GM12872 (cell line): ENCODE data around the gene ZIM2.

Experiments used
- TF ChIP-seq, protein P1 (sequence below): IDR thresholded peaks from 3 replicates; pipeline ENCODE4 v1.5.1; 2011; ENCODE audit warnings: low read depth, mild to moderate bottlenecking, low read length, moderate library complexity; ENCODE audit not compliant: insufficient read depth

ZIM2 gene

DNA sequence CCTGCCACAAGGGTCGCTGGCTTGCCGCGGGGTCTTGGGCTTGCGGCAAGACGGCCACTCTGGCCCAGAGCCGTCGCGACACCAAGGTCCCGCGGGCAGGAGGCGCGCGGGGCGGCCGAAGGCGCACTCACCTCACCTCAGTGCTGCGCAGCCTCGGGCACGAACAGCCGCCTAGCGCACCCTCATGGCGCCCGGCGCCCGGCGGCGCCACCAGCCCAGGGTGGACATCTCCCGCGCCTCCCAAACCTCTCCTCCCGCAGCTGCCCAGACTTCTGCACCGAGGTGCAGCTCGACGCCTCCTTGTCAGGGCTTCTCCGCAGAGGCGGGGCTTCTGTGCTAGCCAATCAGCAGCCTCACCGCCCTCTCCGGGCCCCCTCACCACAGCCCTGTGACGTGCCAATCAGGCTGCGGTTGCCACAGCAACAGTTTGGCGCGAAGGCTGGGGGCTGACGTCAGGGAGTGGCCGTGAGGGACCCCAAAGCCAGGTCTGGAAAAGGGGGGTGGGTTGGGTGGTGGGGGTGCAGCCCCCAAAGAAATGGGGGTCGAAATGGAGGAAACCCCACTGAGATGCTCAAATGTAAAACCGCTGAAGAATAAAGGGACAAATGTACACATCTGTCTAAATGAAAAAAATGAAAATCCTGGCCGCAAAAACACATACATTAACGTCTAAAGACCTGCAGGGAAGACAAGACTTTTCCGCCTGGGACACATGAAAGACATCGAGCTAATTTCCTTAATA is at the start of gene ZIM2, which contains the start of gene PEG3:
Gene ZIM2, minus strand, starts transcription at position 276 of the 742 bp plus-strand sequence. CDS start 16,449 bp downstream, outside the sequence.
Gene PEG3, minus strand, starts transcription at position 276 of the 742 bp plus-strand sequence. CDS start 16,071 bp downstream, outside the sequence.
- TF ChIP-seq, protein P1, sequence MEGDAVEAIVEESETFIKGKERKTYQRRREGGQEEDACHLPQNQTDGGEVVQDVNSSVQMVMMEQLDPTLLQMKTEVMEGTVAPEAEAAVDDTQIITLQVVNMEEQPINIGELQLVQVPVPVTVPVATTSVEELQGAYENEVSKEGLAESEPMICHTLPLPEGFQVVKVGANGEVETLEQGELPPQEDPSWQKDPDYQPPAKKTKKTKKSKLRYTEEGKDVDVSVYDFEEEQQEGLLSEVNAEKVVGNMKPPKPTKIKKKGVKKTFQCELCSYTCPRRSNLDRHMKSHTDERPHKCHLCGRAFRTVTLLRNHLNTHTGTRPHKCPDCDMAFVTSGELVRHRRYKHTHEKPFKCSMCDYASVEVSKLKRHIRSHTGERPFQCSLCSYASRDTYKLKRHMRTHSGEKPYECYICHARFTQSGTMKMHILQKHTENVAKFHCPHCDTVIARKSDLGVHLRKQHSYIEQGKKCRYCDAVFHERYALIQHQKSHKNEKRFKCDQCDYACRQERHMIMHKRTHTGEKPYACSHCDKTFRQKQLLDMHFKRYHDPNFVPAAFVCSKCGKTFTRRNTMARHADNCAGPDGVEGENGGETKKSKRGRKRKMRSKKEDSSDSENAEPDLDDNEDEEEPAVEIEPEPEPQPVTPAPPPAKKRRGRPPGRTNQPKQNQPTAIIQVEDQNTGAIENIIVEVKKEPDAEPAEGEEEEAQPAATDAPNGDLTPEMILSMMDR: no peak

DNA sequence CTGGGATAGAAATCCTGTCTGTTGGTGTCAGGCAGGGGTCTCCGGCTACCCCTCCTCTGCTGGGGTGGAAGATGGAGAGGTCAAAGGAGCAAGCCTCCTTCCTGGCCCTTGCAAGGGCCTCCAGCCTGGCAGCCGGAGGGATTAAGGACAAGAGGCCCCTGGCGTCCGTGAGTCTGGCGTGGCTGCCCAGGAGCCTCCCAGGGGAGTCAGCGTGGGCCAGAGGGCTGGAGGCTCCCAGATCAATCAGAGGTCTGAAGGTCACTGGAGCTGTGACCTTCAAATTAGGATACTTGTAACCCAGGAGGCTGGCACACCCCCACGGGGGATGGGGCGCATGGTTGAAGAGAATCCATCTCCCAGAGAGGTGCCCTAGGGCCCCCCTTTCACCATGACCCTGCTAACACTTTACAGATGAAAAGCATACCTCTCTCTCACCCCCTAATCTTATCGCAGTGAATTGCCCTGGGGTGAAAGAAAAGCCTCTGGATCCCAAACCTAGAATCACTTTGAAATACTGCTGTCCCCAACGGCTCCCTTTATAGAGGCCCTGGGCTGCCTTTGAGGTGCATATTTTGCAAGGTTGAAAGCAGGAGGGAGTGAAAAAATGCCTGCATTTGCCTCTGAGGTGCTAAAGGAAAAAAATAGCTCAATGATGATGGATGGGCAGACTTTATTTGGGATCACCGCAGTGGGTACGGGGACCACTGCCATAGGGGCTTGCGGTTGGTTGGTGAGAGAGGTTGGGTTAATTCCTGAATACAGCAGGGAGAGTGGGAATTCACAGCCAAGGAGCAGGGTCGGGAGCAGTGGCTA is 44.9 kb upstream of the ZIM2 start:
- TF ChIP-seq, protein P1: no peak

DNA sequence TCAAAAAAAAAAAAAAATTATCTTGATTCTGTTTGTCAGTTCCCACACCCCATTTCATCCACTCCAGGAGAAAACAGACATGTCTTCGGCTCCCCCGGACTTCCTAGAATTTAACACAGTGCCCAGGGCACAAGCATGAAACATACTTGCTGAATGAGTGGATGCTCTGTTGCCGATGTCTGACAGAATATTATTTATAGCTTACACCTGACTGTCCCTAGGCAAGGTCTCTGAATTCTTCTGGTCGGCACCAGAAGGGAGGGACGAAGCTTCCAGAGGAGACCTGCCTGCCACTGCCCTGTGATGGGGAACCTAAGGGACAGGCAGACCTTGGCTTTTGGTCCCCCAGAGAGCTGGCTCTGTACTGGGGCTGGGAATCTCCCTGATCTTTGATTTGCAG is 43.9 kb upstream of the ZIM2 start:
- TF ChIP-seq, protein P1: no peak

DNA sequence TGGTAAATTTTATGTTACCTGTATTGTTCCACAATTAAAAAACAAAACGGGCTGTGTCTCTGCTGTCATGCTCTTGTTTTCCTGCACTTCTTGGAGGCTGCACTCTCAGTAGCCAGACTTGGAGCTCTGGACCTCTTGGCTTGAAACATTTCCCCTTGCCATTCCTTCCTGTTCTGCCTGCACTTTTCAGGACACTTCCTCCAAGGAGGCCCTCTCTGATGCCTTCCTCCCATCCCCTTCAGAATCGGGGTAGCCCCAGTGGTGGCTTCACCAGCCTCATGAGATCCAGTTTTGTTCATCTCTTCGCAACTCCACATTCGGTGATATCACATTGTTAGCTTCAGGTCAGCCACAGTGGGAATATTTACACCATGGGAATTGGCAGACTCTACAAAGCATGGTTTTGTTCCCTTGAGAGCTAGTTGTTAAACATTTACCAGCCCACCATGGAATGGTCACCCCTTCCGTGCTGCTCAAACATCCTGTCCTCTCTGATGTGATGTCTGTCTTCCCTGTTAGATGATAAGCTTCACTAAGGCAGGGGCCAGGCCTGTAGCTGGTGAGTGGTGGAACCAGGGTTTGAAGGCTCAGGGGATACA is 40.2 kb upstream of the ZIM2 start:
- TF ChIP-seq, protein P1: no peak

DNA sequence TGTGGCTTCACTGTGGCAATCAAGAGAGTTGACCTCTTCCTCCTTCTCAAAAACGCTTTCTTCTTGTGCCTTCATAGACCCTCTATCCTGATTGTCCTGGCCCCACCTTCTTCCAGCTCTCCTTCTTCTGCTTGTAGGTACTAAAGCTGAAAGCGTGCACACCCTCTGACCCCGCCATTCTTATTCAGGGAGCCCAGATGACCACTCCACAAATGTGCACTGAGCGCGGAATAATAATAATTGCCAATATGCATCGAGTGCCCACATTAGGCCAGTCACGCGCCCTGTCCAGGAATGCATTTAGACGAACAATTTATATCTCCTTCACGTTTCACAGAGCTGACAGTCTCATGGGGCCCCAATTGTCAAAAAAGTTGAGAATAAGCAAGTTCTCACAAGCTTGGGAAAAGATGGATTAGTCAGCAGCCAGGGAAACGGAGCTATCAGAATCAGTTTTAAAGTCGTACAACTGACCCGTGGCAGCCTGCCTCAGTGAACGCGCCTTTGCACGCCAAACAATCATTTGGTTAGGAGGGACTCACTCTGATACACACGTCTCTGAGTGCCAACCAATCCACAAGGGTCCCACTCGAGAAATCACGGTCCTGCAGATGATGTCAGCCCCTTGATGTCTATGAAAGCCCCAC is 36.7 kb upstream of the ZIM2 start:
- TF ChIP-seq, protein P1: no peak

DNA sequence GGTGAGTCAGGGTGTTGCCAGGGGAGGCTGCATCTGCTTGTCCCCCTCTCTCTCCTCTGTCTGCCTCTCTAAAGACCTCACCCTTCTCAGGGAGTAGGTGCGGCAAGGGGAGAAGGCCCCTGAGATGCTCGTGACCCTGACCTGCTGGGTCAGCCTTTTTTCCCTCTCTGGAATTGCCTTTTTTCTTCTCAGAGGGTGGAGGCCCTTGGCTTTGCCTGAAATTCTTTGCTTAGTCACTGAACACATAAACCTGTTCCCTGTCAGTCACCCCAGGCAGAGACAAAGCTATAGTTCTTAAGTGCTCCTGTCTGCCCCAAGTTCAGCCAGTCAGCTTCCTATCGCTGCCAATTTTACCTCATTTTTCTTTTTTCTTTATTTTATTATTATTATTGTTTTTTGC is 35.2 kb upstream of the ZIM2 start:
- TF ChIP-seq, protein P1: no peak
